Mucosa of stomach (tissue), 1 donor: ENCODE data around the gene CXorf49.
"Not testable (repeated sequence)": the region's sequence is repeated elsewhere in the genome, so short reads cannot be mapped to it uniquely, and the experiment has no call there.

Experiments used
- H3K27me3 ChIP-seq: one replicate; pipeline ENCODE4 v1.7.0; 2013; ENCODE audit warnings: mild to moderate bottlenecking, low read length; ENCODE audit not compliant: control insufficient read depth, insufficient read depth
- H3K36me3 ChIP-seq: one replicate; pipeline ENCODE4 v1.7.0; 2013; ENCODE audit warnings: low read length; ENCODE audit not compliant: control insufficient read depth, insufficient read depth
- H3K4me1 ChIP-seq: one replicate; pipeline ENCODE4 v1.7.0; 2013; ENCODE audit warnings: mild to moderate bottlenecking, low read length; ENCODE audit not compliant: control insufficient read depth, insufficient read depth
- H3K4me3 ChIP-seq: one replicate; pipeline ENCODE4 v1.7.0; 2013; ENCODE audit warnings: low read length
- H3K9ac ChIP-seq: one replicate; pipeline ENCODE4 v1.7.0; 2013; ENCODE audit warnings: mild to moderate bottlenecking, low read length, moderate library complexity
- H3K9me3 ChIP-seq: one replicate; pipeline ENCODE4 v1.7.0; 2013; ENCODE audit warnings: mild to moderate bottlenecking, low read length, moderate library complexity; ENCODE audit not compliant: control insufficient read depth
- donor health status: Pancreatic carcinoma.

CXorf49 gene

DNA sequence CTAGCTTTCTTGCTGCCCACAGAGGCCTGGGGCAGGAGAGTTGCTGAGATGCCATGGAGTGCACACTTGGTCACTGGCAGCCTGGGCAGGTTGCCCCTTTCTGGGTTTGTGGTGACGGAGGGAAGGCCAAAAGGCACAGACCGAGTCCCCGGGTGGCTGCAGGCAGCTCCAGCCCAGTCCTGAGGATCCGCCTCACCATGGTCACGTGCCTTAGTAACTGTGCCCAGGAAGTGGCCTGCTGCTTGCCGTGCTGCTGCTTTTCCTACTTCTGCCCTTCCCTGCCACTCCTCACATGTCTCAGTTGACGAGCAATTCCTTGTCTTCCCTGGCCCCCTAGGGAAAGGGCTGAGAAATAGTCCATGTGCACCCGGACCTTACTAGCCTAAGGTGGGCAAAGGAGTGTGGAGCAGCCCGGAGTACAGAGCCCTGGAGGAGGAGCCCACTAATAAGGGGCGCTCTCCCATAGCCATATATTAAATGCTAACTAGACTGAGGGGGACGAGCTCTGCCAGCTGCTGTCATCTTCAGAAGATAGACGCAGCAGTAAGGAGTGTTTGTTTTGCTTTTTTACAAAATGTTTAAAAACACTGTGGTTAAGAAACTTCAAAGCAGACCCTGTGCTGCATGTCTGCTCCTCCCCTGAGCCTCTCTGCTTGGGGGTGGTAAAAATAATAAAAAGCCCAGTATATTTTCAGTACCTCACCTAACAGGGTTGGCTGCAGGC is 19.6 kb downstream of the CXorf49 start:
- H3K4me1 ChIP-seq, H3K4me3 ChIP-seq, H3K36me3 ChIP-seq, H3K27me3 ChIP-seq, H3K9ac ChIP-seq, H3K9me3 ChIP-seq: not testable (repeated sequence)

DNA sequence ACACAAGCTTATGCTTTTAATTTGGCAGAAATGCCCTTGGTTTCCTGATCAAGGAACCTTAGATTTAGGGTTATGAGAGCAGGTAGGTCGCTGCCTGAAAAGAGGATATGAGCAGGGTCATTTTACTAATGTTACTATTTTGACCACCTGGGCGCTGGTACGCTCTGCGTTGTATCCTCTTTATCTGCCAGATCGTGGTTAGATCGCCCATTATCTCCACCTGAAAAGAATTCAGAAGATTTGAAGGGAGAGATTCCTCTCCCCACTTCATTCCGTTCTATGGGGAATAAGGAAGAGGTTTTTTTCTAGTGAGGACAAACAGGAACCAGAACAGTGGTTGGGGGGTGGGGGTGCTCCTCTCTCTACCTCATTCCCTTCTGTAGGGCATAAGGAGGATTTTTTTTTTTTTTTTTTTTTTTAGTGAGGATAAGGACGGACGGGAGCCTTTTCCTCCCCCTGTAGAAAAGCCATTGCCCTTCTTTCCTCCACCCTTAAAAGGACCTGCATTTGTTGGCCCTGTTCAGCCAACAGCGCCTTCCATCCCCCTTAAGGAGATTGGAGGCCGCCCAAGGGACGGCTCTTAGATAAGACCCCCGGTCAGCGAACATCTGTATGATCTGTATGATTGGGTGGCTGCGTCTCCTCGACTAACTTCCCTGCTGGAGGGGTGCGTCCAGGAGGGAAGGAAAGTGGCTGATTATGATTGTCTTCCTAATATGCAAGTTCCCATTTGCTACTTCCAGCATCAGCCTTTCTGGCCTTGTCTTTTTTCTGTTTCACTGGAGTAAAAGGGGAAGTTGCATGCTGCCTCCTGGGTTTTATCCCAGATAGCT is 20.4 kb downstream of the CXorf49 start:
- H3K27me3 ChIP-seq, H3K9me3 ChIP-seq, H3K36me3 ChIP-seq, H3K9ac ChIP-seq, H3K4me3 ChIP-seq, H3K4me1 ChIP-seq: not testable (repeated sequence)

DNA sequence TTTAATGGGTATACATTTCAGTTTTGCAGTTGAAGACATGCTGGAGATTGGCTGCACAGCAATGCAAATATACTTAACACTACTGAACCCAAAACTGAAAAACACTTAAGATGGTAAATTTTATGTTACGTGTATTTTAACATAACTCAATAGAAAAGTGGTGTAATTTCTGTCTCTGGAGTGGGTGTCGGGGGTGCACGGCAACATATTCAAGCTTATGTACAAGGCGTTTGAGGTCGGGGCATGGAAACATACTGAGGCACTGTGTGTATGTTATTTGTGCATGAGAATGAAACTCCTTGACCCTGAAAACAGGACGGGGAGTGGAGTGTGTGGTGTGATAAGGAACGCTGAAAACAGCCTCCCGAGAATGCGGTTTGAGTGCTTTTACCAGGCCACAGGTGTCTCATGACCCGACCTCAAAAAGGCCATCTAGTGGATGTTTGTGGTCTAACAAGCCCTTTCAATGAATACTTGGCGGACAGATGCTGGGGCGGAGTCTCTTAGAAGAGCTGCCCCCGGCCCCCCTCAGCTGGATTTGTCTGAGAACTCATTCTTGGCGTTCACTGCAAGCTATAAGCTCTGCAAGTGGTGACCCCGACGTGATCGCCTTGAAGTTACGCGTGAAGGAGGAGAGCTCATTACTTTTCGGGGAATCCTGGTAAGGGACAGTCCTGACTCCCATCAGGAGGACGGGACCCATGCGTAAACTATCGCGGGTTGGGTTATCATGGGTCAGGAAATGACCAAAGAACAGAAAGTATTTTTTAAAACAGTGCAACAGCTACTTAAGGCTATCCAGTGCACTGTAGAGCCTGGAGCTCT is 21.2 kb downstream of the CXorf49 start:
- not testable (repeated sequence) for H3K4me1 ChIP-seq, H3K36me3 ChIP-seq, H3K9ac ChIP-seq, H3K9me3 ChIP-seq, H3K27me3 ChIP-seq, H3K4me3 ChIP-seq

DNA sequence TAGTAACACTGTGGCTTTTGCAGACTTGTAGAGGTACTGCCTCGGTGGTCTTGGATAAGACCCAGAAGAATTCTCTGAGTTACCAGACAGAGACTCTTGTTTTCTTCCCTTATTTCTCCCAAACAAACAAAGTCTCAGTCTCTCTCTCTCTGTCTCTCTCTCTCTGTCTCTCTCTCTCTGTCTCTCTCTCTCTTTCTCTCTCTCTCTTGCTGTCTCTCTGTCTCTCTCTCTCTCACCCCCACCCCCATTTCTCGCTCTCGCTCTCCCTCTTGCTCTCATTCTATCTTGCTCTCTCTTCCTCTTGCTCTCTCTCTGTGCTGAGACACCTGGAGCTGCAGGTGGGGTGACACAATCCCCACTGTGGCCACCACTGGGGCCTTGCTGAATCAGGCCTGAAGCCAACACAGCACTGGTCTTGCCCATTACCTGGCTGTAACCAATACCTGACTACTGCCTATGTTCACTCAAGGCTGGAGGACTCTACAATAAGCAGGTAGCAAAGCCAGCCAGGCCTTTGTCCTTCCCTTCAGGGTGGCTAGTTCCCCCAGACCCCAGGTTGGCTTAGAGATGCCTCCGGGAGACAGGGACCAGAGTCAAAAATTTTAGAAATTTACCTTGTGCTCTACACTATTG is 38.4 kb downstream of the CXorf49 start:
- Histone ChIP-seq H3K4me1 (no peaks in the 10 kb centered on the region), H3K9ac (no peak overlapping the region), H3K9me3 (no peaks in the 10 kb centered on the region), H3K36me3 (no peaks in the 10 kb centered on the region), H3K27me3 (no peaks in the 10 kb centered on the region), H3K4me3 (no peak overlapping the region)

GRCh38 chrX:71677195-71677594 is 40.9 kb downstream of the CXorf49 start:
- not testable (repeated sequence) for H3K27me3 ChIP-seq, H3K9ac ChIP-seq, H3K4me3 ChIP-seq, H3K36me3 ChIP-seq, H3K9me3 ChIP-seq, H3K4me1 ChIP-seq

GRCh38 chrX:71676068-71676795 is 41.9 kb downstream of the CXorf49 start:
- not testable (repeated sequence) for H3K4me3 ChIP-seq, H3K36me3 ChIP-seq, H3K4me1 ChIP-seq, H3K27me3 ChIP-seq, H3K9ac ChIP-seq, H3K9me3 ChIP-seq

DNA sequence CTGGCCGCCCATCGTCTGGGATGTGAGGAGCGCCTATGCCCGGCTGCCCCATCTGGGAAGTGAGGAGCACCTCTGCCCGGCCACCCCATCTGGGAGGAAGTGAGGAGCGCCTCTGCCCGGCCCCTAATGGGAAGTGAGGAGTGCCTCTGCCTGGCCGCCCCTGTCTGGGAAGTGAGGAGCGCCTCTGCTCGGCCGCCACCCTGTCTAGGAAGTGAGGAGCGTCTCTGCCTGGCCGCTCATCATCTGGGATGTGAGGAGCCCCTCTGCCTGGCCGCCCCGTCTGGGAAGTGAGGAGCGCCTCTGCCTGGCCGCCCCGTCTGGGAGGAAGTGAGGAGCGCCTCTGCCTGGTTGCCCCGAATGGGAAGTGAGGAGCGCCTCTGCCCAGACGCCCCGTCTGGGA is 42.4 kb downstream of the CXorf49 start:
- H3K9ac ChIP-seq, H3K9me3 ChIP-seq, H3K4me3 ChIP-seq, H3K36me3 ChIP-seq, H3K27me3 ChIP-seq, H3K4me1 ChIP-seq: not testable (repeated sequence)

- H3K27me3 ChIP-seq: no peaks in the 10 kb centered on the region
- H3K9me3 ChIP-seq: no peaks in the 10 kb centered on the region
- H3K36me3 ChIP-seq: no peaks in the 10 kb centered on the region
- no peaks in the 10 kb centered on the region for H3K4me1 ChIP-seq
- no peak overlapping the region for H3K4me3 ChIP-seq
- H3K9ac ChIP-seq: no peak overlapping the region
These were observed 46.1 kb downstream of the CXorf49 start for GRCh38 chrX:71671938-71672337.

GRCh38 chrX:71671043-71671780 is 46.9 kb downstream of the CXorf49 start:
- no peak overlapping the region for H3K4me3 ChIP-seq
- no peaks in the 10 kb centered on the region for H3K4me1 ChIP-seq
- H3K9me3 ChIP-seq: no peaks in the 10 kb centered on the region
- H3K27me3 ChIP-seq: no peaks in the 10 kb centered on the region
- H3K36me3 ChIP-seq: no peaks in the 10 kb centered on the region
- H3K9ac ChIP-seq: no peak overlapping the region

DNA sequence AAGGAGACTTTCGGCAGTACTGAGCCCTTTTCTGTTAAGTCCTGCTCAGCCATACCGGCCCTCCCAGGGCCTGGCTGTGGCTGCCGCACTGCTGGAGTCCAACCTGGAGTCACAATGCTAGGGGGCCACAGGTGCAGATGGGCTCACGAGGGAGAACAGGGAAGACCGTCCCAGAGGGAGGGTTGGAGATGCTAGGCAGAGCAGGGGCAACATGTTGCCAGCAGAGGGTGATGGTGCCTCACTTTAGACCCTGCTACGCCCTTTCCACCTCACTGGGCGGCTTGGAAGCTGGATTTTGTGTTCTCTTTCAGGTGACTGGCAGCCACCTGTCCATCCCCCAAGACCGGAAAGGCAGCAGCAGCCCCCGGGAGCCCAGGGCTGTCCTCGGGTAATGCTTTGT is 48.1 kb downstream of the CXorf49 start:
- not testable (repeated sequence) for H3K9ac ChIP-seq, H3K4me1 ChIP-seq, H3K36me3 ChIP-seq, H3K4me3 ChIP-seq, H3K9me3 ChIP-seq, H3K27me3 ChIP-seq

DNA sequence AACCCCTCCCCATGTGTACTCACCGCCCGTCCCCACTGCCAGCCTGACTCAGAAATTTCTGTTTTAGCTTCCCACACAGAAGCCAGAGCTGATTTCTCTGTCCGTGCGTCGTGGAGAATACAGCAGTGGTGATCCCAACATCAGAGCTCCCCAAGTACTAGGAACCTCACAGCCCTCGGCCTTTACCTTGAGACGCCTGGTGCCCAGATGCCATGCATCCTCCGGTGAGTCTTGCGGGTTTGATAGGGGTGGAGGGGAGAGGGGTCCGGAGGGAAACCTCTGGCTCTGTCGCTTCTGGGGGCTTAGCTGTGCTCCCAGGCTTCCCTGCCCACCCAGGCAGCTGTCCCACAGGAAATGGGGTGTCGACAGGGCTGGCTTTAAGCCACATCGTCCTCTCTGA is 48.6 kb downstream of the CXorf49 start:
- Histone ChIP-seq H3K27me3 (no peaks in the 10 kb centered on the region), H3K36me3 (no peaks in the 10 kb centered on the region), H3K4me3 (no peak overlapping the region), H3K9me3 (no peaks in the 10 kb centered on the region), H3K9ac (no peak overlapping the region), H3K4me1 (no peaks in the 10 kb centered on the region)
